LNCaP clone FGC (cell line): Measurements from ENCODE around the gene DGKA.
"Not testable (repeated sequence)": the region's sequence is repeated elsewhere in the genome, so short reads cannot be mapped to it uniquely, and the experiment has no call there.

Experiments
- DNase-seq: peaks from one replicate; pipeline ENCODE4 v3.0.0-alpha.2; 2011; ENCODE audit warnings: low read depth
- H3K4me3 ChIP-seq: 2 replicates; pipeline ENCODE4 v1.5.1; 2011; ENCODE audit warnings: mild to moderate bottlenecking, low read depth, low read length, control low read depth
- CTCF ChIP-seq: IDR thresholded peaks from 2 replicates; pipeline ENCODE4 v1.5.1; 2012; ENCODE audit warnings: mild to moderate bottlenecking; ENCODE audit not compliant: control insufficient read depth, insufficient read depth; ENCODE audit errors: extremely low read depth

DGKA gene

GRCh38 chr12:55973599-55974307, 42.8 kb downstream of the DGKA start, which contains the start of gene RAB5B:
RAB5B (plus strand) TSS chr12:55974078; CDS start chr12:55986961, 12,883 bp downstream.
- peak; percentile 100 for DNase-seq
- TF ChIP-seq CTCF = no peak
- H3K4me3 ChIP-seq = peak within 1 kb of the TSS; percentile 93

GRCh38 chr12:55974308-55974730, 43.4 kb downstream of the DGKA start:
- peak overlapping the region; percentile 93 for H3K4me3 ChIP-seq
- TF ChIP-seq CTCF = no peak
- DNase-seq = no peak

GRCh38 chr12:55978393-55978792, 47.4 kb downstream of the DGKA start:
- TF ChIP-seq CTCF = no peak
- DNase-seq = no peak
- H3K4me3 ChIP-seq = no peak overlapping the region

- H3K4me3 ChIP-seq = no peak overlapping the region
- TF ChIP-seq CTCF = no peak
- no peak for DNase-seq
Measured at GRCh38 chr12:55979069-55979468, 48.1 kb downstream of the DGKA start.

- H3K4me3 ChIP-seq, DNase-seq: not testable (repeated sequence)
Measured at GRCh38 chr12:55981882-55982281, 50.9 kb downstream of the DGKA start.

GRCh38 chr12:55982319-55982936, 51.5 kb downstream of the DGKA start:
- DNase-seq = no peak
- TF ChIP-seq CTCF = no peak
- H3K4me3 ChIP-seq = no peak overlapping the region

- no peak overlapping the region for H3K4me3 ChIP-seq
- TF ChIP-seq CTCF = no peak
- no peak for DNase-seq
Measured at GRCh38 chr12:55983232-55983842, 52.4 kb downstream of the DGKA start.
